Measurements from ENCODE around the gene OR5AP2. TPM values are rescaled to one million over a fixed set of nuclear protein-coding genes. Genes with fewer than 3 reads are reported as not detected.

OR5AP2 gene
- total RNA-seq, 6 experiments from 2014 or later, result not detected

GRCh38 chr11:56637500-56637899 lies 4.7 kb downstream of the OR5AP2 start:
- H3K4me3 Mint-ChIP-seq, result no peak overlapping the region
- TF ChIP-seq, protein P1, sequence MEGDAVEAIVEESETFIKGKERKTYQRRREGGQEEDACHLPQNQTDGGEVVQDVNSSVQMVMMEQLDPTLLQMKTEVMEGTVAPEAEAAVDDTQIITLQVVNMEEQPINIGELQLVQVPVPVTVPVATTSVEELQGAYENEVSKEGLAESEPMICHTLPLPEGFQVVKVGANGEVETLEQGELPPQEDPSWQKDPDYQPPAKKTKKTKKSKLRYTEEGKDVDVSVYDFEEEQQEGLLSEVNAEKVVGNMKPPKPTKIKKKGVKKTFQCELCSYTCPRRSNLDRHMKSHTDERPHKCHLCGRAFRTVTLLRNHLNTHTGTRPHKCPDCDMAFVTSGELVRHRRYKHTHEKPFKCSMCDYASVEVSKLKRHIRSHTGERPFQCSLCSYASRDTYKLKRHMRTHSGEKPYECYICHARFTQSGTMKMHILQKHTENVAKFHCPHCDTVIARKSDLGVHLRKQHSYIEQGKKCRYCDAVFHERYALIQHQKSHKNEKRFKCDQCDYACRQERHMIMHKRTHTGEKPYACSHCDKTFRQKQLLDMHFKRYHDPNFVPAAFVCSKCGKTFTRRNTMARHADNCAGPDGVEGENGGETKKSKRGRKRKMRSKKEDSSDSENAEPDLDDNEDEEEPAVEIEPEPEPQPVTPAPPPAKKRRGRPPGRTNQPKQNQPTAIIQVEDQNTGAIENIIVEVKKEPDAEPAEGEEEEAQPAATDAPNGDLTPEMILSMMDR (IDR thresholded peaks at IDR 0.05), result no peak
- no peaks in the 10 kb centered on the region for H3K27me3 Mint-ChIP-seq (ENCODE audit: insufficient read depth)
- H3K4me1 Mint-ChIP-seq (ENCODE audit: low read depth), result no peaks in the 10 kb centered on the region
- H3K9me3 Mint-ChIP-seq, result peaks cover 27% of the 10 kb centered on the region
- H3K27ac Mint-ChIP-seq, result no peak overlapping the region
- no peak for DNase-seq
- no peaks in the 10 kb centered on the region for H3K36me3 Mint-ChIP-seq (ENCODE audit: low read depth)

DNA sequence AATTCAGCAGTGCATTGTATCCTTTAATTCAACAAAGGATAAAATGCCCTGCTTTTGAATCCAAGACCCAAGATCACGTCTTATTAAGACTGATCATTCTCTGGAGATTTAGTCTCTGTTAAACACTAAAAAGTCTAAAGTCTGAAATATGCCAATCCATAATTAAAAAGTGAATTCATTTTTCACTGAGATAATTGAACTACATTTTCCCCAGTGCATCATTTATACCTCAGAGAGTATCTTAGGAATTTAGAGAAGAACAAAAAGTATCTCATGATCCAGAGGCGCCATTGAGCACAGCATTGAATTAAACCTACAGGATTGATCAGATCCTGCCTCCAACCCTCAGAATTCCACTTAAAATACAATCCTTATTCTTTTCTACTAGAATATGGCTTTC lies 5.4 kb downstream of the OR5AP2 start:
- H3K27me3 Mint-ChIP-seq (ENCODE audit: insufficient read depth), result no peaks in the 10 kb centered on the region
- no peak for DNase-seq
- no peaks in the 10 kb centered on the region for H3K4me1 Mint-ChIP-seq (ENCODE audit: low read depth)
- no peak overlapping the region for H3K27ac Mint-ChIP-seq
- H3K4me3 Mint-ChIP-seq, result no peak overlapping the region
- H3K9me3 Mint-ChIP-seq, result peaks cover 23% of the 10 kb centered on the region
- no peaks in the 10 kb centered on the region for H3K36me3 Mint-ChIP-seq (ENCODE audit: low read depth)
- TF ChIP-seq, protein P1 (IDR thresholded peaks at IDR 0.05), result no peak

- TF ChIP-seq, protein P1 (IDR thresholded peaks at IDR 0.05), result no peak
- H3K9me3 Mint-ChIP-seq, result peaks cover 11% of the 10 kb centered on the region; the same call in 1 of the 2 replicates
- H3K27ac Mint-ChIP-seq, result no peak overlapping the region
- H3K4me3 Mint-ChIP-seq, result no peak overlapping the region
- no peaks in the 10 kb centered on the region for H3K27me3 Mint-ChIP-seq (ENCODE audit: insufficient read depth)
- H3K4me1 Mint-ChIP-seq (ENCODE audit: low read depth), result no peaks in the 10 kb centered on the region
- H3K36me3 Mint-ChIP-seq (ENCODE audit: low read depth), result no peaks in the 10 kb centered on the region
- no peak for DNase-seq
Observed at GRCh38 chr11:56632329-56632728, 9.9 kb downstream of the OR5AP2 start.

GRCh38 chr11:56625946-56626345 lies 16.3 kb downstream of the OR5AP2 start:
- no peak overlapping the region for H3K27ac Mint-ChIP-seq
- H3K36me3 Mint-ChIP-seq (ENCODE audit: low read depth), result no peaks in the 10 kb centered on the region

DNA sequence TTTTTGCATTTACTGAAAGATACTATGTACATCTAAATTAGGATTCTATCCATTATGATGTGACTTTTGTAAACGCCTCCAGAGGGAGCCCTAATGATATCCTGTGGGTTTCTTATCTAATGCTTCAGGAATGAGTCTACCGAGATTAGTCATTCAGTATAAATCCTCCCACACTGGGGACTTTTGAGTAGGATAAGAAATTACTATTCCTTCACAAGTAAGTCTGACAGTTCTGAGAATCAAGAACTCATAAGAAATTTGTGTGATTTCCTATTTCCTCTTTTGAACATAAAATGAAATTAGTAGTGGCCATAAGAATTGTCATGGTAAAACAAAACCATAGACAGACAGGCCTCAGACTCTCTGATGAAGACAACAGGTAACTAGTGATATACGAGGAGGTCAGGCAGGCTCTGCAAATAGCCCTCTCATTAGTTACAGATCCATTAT lies 17.6 kb downstream of the OR5AP2 start:
- TF ChIP-seq, protein P1 (IDR thresholded peaks at IDR 0.05), result peak; percentile 75
- peak; percentile 70 for DNase-seq
- Mint-ChIP-seq H3K27me3 (ENCODE audit: insufficient read depth) (peaks cover 4% of the 10 kb centered on the region; the same call in 1 of the 2 replicates), H3K9me3 (0 out of 2 replicates have a peak, but pooled peaks cover 4% of the 10 kb centered on the region), H3K36me3 (ENCODE audit: low read depth) (no peaks in the 10 kb centered on the region), H3K4me3 (no peak overlapping the region), H3K4me1 (ENCODE audit: low read depth) (no peaks in the 10 kb centered on the region), H3K27ac (no peak overlapping the region)

More at GRCh38 chr11:56625946-56626345, 16.3 kb downstream of the OR5AP2 start:
- DNase-seq, result no peak
- Mint-ChIP-seq H3K4me3 (no peak overlapping the region), H3K9me3 (0 out of 2 replicates have a peak, but pooled peaks cover 4% of the 10 kb centered on the region), H3K4me1 (ENCODE audit: low read depth) (no peaks in the 10 kb centered on the region), H3K27me3 (ENCODE audit: insufficient read depth) (peaks cover 2% of the 10 kb centered on the region; the same call in 1 of the 2 replicates)
- TF ChIP-seq, protein P1 (IDR thresholded peaks at IDR 0.05), result no peak
